GM12878 (cell line): ENCODE results near the gene TRIP6.
A peak's percentile ranks its signal among the peaks of the same experiment; 100 is the strongest.

Source experiments
- ESRRA ChIP-seq: IDR thresholded peaks from 2 replicates; pipeline ENCODE4 v1.6.1; 2012; ENCODE audit warnings: mild to moderate bottlenecking, low read length, improper control_type of control experiment
- EZH2 ChIP-seq: IDR thresholded peaks from 2 replicates; pipeline ENCODE4 v1.6.1; 2012; ENCODE audit warnings: low read depth, mild to moderate bottlenecking, control low read depth, inconsistent platforms, low read length, borderline replicate concordance; ENCODE audit not compliant: control insufficient read depth
- JUND ChIP-seq: IDR thresholded peaks from 2 replicates; pipeline ENCODE4 v1.6.1; 2012; ENCODE audit warnings: low read depth, mild to moderate bottlenecking, low read length, improper control_type of control experiment, moderate library complexity
- MYC ChIP-seq: IDR thresholded peaks from 2 replicates; pipeline ENCODE4 v1.6.1; 2011; ENCODE audit warnings: mild to moderate bottlenecking, low read length, moderate library complexity, inconsistent platforms; ENCODE audit not compliant: insufficient read depth, insufficient replicate concordance, insufficient read length, severe bottlenecking
- NRF1 ChIP-seq: conservative IDR thresholded peaks from 2 replicates; pipeline ENCODE4 v1.6.1; 2011; ENCODE audit warnings: mild to moderate bottlenecking, low read depth, low read length, improper control_type of control experiment
- POLR2AphosphoS5 ChIP-seq: IDR thresholded peaks from 2 replicates; pipeline ENCODE4 v1.6.1; 2011; ENCODE audit warnings: mild to moderate bottlenecking, low read length, inconsistent platforms
- RAD21 ChIP-seq: IDR thresholded peaks from 2 replicates; pipeline ENCODE4 v1.6.1; 2011; ENCODE audit warnings: mild to moderate bottlenecking, low read depth, low read length, moderate library complexity; ENCODE audit not compliant: insufficient read depth
- SIX5 ChIP-seq: IDR thresholded peaks from 2 replicates; pipeline ENCODE4 v1.6.1; 2011; ENCODE audit warnings: mild to moderate bottlenecking, low read depth, low read length, moderate library complexity; ENCODE audit not compliant: severe bottlenecking
- TF ChIP-seq, protein P1 (sequence below): fragments of 450-650 bp; IDR thresholded peaks from 2 replicates; pipeline ENCODE4 v1.6.1; 2016; ENCODE audit warnings: mild to moderate bottlenecking
- TF ChIP-seq, protein P2 (sequence below), 3 experiments: IDR thresholded peaks in 2 of 3; conservative IDR thresholded peaks in 1 of 3; 2 replicates each; pipeline ENCODE4 v1.5.1; 2011; ENCODE audit warnings: low read depth in 3 of 3, low read length in 3 of 3, mild to moderate bottlenecking in 3 of 3, control low read depth in 2 of 3, moderate library complexity in 2 of 3, inconsistent platforms in 1 of 3, mixed read lengths in 1 of 3; ENCODE audit not compliant: control insufficient read depth in 2 of 3, insufficient read depth in 1 of 3; ENCODE audit errors: extremely low read depth in 1 of 3
- TF ChIP-seq, protein P3 (sequence below): fragments of 450-650 bp; formaldehyde crosslinking; IDR thresholded peaks from 2 replicates; pipeline ENCODE4 v1.5.0; 2022; ENCODE audit warnings: mild to moderate bottlenecking, missing genetic modification characterization

DNA sequence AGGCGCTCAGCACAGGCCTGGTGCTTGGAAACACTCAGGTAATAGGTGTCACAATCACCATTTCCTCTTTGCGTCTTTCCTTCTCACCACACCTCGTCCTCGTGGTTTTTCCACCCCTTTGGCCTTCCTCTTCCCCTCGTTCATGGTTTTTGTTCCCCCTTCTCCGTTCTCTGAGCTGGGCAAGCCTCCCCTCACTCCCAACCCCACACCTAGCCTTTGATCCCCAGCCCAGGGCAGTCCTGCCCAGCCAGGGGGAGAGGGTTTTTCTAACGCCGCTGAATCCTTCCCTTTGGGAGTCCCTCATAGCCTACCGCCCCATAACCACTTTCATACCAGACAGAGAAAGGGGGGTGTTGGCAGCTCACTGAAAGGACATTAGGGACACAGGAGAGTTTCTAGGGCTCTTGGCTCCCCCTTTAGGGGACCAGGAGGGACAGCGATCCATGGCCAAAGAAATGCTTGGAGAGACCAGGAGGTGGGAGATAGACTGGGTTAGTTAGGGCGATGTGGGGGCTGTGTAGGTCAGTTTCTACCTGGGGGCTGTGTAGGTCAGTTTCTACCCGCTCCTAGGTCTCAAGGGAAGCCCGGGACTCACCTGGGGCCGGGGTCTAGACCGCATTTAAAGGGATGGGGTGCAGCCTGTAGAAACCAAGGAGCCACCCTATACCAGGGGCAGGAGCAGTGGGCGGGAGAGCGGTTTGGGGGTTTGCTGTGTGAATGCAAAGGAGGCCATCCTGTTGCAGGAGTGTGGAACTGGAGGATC, 41.3 kb upstream of the TRIP6 start:
- TF ChIP-seq EZH2 (no peak), ESRRA (no peak), NRF1 (no peak), JUND (no peak), POLR2AphosphoS5 (no peak), MYC (no peak), SIX5 (no peak), RAD21 (peak; percentile 3; the same call in 1 of the 2 replicates)
- TF ChIP-seq, protein P1, sequence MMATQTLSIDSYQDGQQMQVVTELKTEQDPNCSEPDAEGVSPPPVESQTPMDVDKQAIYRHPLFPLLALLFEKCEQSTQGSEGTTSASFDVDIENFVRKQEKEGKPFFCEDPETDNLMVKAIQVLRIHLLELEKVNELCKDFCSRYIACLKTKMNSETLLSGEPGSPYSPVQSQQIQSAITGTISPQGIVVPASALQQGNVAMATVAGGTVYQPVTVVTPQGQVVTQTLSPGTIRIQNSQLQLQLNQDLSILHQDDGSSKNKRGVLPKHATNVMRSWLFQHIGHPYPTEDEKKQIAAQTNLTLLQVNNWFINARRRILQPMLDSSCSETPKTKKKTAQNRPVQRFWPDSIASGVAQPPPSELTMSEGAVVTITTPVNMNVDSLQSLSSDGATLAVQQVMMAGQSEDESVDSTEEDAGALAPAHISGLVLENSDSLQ = no peak
- TF ChIP-seq, protein P2, sequence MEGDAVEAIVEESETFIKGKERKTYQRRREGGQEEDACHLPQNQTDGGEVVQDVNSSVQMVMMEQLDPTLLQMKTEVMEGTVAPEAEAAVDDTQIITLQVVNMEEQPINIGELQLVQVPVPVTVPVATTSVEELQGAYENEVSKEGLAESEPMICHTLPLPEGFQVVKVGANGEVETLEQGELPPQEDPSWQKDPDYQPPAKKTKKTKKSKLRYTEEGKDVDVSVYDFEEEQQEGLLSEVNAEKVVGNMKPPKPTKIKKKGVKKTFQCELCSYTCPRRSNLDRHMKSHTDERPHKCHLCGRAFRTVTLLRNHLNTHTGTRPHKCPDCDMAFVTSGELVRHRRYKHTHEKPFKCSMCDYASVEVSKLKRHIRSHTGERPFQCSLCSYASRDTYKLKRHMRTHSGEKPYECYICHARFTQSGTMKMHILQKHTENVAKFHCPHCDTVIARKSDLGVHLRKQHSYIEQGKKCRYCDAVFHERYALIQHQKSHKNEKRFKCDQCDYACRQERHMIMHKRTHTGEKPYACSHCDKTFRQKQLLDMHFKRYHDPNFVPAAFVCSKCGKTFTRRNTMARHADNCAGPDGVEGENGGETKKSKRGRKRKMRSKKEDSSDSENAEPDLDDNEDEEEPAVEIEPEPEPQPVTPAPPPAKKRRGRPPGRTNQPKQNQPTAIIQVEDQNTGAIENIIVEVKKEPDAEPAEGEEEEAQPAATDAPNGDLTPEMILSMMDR (IDR thresholded peaks at IDR 0.05 in 2 of 3, conservative IDR thresholded peaks at IDR 0.05 in 1 of 3; ENCODE audit: control insufficient read depth in 2 of 3, extremely low read depth in 1 of 3, insufficient read depth in 1 of 3, low read depth in 3 of 3, low read length in 3 of 3) = no peak
- TF ChIP-seq, protein P3, sequence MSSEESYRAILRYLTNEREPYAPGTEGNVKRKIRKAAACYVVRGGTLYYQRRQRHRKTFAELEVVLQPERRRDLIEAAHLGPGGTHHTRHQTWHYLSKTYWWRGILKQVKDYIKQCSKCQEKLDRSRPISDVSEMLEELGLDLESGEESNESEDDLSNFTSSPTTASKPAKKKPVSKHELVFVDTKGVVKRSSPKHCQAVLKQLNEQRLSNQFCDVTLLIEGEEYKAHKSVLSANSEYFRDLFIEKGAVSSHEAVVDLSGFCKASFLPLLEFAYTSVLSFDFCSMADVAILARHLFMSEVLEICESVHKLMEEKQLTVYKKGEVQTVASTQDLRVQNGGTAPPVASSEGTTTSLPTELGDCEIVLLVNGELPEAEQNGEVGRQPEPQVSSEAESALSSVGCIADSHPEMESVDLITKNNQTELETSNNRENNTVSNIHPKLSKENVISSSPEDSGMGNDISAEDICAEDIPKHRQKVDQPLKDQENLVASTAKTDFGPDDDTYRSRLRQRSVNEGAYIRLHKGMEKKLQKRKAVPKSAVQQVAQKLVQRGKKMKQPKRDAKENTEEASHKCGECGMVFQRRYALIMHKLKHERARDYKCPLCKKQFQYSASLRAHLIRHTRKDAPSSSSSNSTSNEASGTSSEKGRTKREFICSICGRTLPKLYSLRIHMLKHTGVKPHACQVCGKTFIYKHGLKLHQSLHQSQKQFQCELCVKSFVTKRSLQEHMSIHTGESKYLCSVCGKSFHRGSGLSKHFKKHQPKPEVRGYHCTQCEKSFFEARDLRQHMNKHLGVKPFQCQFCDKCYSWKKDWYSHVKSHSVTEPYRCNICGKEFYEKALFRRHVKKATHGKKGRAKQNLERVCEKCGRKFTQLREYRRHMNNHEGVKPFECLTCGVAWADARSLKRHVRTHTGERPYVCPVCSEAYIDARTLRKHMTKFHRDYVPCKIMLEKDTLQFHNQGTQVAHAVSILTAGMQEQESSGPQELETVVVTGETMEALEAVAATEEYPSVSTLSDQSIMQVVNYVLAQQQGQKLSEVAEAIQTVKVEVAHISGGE = no peak
